BE2C (cell line): ENCODE data around the gene PAF1.
A peak's percentile ranks its signal among the peaks of the same experiment; 100 is the strongest.

Experiments used
- DNase-seq: peaks from one replicate; pipeline ENCODE4 v3.0.0-alpha.2; 2020
- H3K27me3 ChIP-seq: fragments of 250-450 bp; sonication (Bioruptor Pico); 2 replicates; pipeline ENCODE4 v1.5.1; 2020; ENCODE audit warnings: mild to moderate bottlenecking
- H3K36me3 ChIP-seq: fragments of 250-450 bp; sonication (Bioruptor Pico); 2 replicates; pipeline ENCODE4 v1.5.1; 2020; ENCODE audit warnings: mild to moderate bottlenecking
- H3K4me1 ChIP-seq: fragments of 250-450 bp; sonication (Bioruptor Pico); 2 replicates; pipeline ENCODE4 v1.5.1; 2020
- H3K4me3 ChIP-seq: 2 replicates; pipeline ENCODE4 v1.5.1; 2011; ENCODE audit warnings: low read depth, low read length
- H3K9me3 ChIP-seq: fragments of 250-450 bp; sonication (Bioruptor Pico); 2 replicates; pipeline ENCODE4 v1.5.1; 2020
- CTCF ChIP-seq: IDR thresholded peaks from 2 replicates; pipeline ENCODE4 v1.5.1; 2012; ENCODE audit warnings: mild to moderate bottlenecking, low read depth, low read length

PAF1 gene

GRCh38 chr19:39413272-39413910, 22.5 kb upstream of the PAF1 start:
- TF ChIP-seq CTCF = no peak
- H3K9me3 ChIP-seq = no peaks in the 10 kb centered on the region
- H3K36me3 ChIP-seq = no peaks in the 10 kb centered on the region; the same call in none of the 2 replicates
- H3K27me3 ChIP-seq = no peaks in the 10 kb centered on the region
- peaks cover 9% of the 10 kb centered on the region for H3K4me1 ChIP-seq
- DNase-seq = peak; percentile 85
- peak overlapping the region; percentile 94 for H3K4me3 ChIP-seq

DNA sequence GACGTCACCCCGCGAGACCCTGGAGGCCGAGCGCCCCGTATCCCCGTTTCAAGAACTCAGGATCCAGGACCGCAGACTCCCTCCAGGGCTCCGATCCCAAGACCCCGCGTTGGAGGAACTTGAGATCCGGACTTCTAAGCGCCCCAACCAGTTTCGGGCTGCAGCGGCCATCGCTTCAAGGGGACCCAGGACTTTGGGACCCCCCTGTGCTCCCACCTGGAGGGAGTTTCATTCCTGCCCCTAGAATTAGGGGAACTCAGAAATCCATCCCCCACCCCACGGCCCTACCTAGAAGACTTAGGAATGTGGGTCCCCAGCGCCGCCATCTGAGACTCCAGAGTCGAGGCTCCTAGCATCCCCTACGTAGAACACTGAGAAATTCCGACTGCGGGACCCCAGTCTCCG, 22.0 kb upstream of the PAF1 start:
- no peak for DNase-seq
- Histone ChIP-seq H3K9me3 (no peaks in the 10 kb centered on the region), H3K4me3 (peak overlapping the region; percentile 94), H3K27me3 (no peaks in the 10 kb centered on the region), H3K36me3 (no peaks in the 10 kb centered on the region; the same call in 1 of the 2 replicates), H3K4me1 (peaks cover 9% of the 10 kb centered on the region)
- no peak for TF ChIP-seq CTCF

GRCh38 chr19:39412100-39412866, 21.4 kb upstream of the PAF1 start, which contains the start of gene PLEKHG2:
Gene PLEKHG2, plus strand, starts transcription at chr19:39412669. Its CDS starts 1,418 bp downstream, at chr19:39414087.
- TF ChIP-seq CTCF = peak; percentile 74
- Histone ChIP-seq H3K27me3 (no peaks in the 10 kb centered on the region), H3K9me3 (no peaks in the 10 kb centered on the region), H3K4me3 (peak within 1 kb of the TSS; percentile 94), H3K36me3 (no peaks in the 10 kb centered on the region; the same call in 1 of the 2 replicates), H3K4me1 (peaks cover 9% of the 10 kb centered on the region)
- DNase-seq = peak; percentile 99

- DNase-seq = peak; percentile 91
- H3K36me3 ChIP-seq = no peaks in the 10 kb centered on the region; the same call in 1 of the 2 replicates
- no peaks in the 10 kb centered on the region for H3K9me3 ChIP-seq
- H3K4me1 ChIP-seq = peaks cover 9% of the 10 kb centered on the region
- TF ChIP-seq CTCF = peak; percentile 94
- H3K27me3 ChIP-seq = no peaks in the 10 kb centered on the region
- H3K4me3 ChIP-seq = peak overlapping the region; percentile 44
Measured at GRCh38 chr19:39411832-39412099, 20.9 kb upstream of the PAF1 start.

- TF ChIP-seq CTCF = no peak
- peak overlapping the region; percentile 44 for H3K4me3 ChIP-seq
- H3K4me1 ChIP-seq = peaks cover 9% of the 10 kb centered on the region
- H3K36me3 ChIP-seq = no peaks in the 10 kb centered on the region; the same call in 1 of the 2 replicates
- H3K27me3 ChIP-seq = no peaks in the 10 kb centered on the region
- H3K9me3 ChIP-seq = no peaks in the 10 kb centered on the region
- no peak for DNase-seq
Measured at GRCh38 chr19:39411081-39411831, 20.4 kb upstream of the PAF1 start.
